Endothelial cell of umbilical vein (primary cell): ENCODE results near the gene MEF2D. TPM values are rescaled to one million over a fixed set of nuclear protein-coding genes. Genes with fewer than 3 reads are reported as not detected.

ENCODE experiments used
- BruUV-seq: library from RNA; stranded (reverse); fragments of 400-500 nt; replicated peaks from 2 replicates; lab custom pipeline; 2021; lab: Mats Ljungman, UMichigan
- CTCF ChIA-PET: fragments of 300-600, 350-600 bp; sonication (Branson Sonifier 250); formaldehyde crosslinking; loops from one replicate; lab custom pipeline; 2021; ENCODE audit warnings: antibody characterized with exemption, inconsistent platforms; lab: Charles Lee
- POLR2A ChIA-PET: fragments of 300-600, 350-600 bp; sonication (Branson Sonifier 250); formaldehyde crosslinking; loops from one replicate; lab custom pipeline; 2021; ENCODE audit warnings: antibody characterized with exemption, inconsistent platforms; lab: Charles Lee
- DNase-seq: peaks from one replicate; pipeline ENCODE4 v3.0.0-alpha.2; 2011; ENCODE audit warnings: low read depth, low spot score
- FAIRE-seq: peaks from 2 replicates; lab custom pipeline; 2011; peaks lifted over from hg19 to GRCh38; lab: Jason Lieb, UNC
- H2AFZ ChIP-seq: 2 replicates; pipeline ENCODE4 v1.6.0; 2012; ENCODE audit warnings: low read depth, low read length, control low read depth, inconsistent platforms
- H3K27ac ChIP-seq: 2 replicates; pipeline ENCODE4 v1.5.1; 2011; ENCODE audit warnings: low read depth, mild to moderate bottlenecking, control low read depth, low read length, moderate library complexity; ENCODE audit not compliant: insufficient read depth
- H3K27me3 ChIP-seq, 2 experiments: 2 replicates each; pipeline versions ENCODE4 v1.6.0 to v1.6.1; 2011; ENCODE audit warnings: low read length in 2 of 2, mixed read lengths in 1 of 2; ENCODE audit not compliant: control insufficient read depth in 2 of 2, insufficient read depth in 2 of 2
- H3K36me3 ChIP-seq, 2 experiments: 2 replicates in 1 of 2; 3 replicates in 1 of 2; pipeline ENCODE4 v1.5.1; 2011; ENCODE audit warnings: low read length in 2 of 2, mild to moderate bottlenecking in 1 of 2, moderate library complexity in 1 of 2; ENCODE audit not compliant: control insufficient read depth in 2 of 2, insufficient read depth in 2 of 2; ENCODE audit errors: extremely low read depth in 1 of 2
- H3K4me1 ChIP-seq: 3 replicates; pipeline ENCODE4 v1.5.1; 2011; ENCODE audit warnings: mild to moderate bottlenecking, low read length; ENCODE audit not compliant: control insufficient read depth, insufficient read depth; ENCODE audit errors: extremely low read depth
- H3K4me2 ChIP-seq: 2 replicates; pipeline ENCODE4 v1.6.1; 2011; ENCODE audit warnings: low read length, control low read depth, mixed read lengths; ENCODE audit not compliant: insufficient read depth
- H3K4me3 ChIP-seq, 3 experiments: fragments of 200-600 bp in 1 of 3; sonication (generic), shearing (Covaris generic) in 1 of 3; replicated peaks in 1 of 3; 2 replicates each; pipeline ENCODE4 v1.5.1; 2011 to 2016; ENCODE audit warnings: control low read depth in 3 of 3, low read length in 3 of 3, mild to moderate bottlenecking in 2 of 3, inconsistent platforms in 1 of 3, low read depth in 1 of 3, moderate library complexity in 1 of 3; ENCODE audit not compliant: insufficient read depth in 1 of 3
- H3K79me2 ChIP-seq: 2 replicates; pipeline ENCODE4 v1.6.0; 2012; ENCODE audit warnings: low read length, inconsistent platforms; ENCODE audit not compliant: control insufficient read depth, insufficient read depth
- H3K9ac ChIP-seq: replicated peaks from 2 replicates; pipeline ENCODE3; 2011; ENCODE audit warnings: low read length, control low read depth; ENCODE audit not compliant: insufficient read depth; ENCODE audit errors: extremely low read depth
- H3K9me1 ChIP-seq: replicated peaks from 3 replicates; pipeline ENCODE4 v1.6.0; 2011; ENCODE audit warnings: mild to moderate bottlenecking, low read length; ENCODE audit not compliant: control insufficient read depth, insufficient read depth; ENCODE audit errors: extremely low read depth
- H3K9me3 ChIP-seq: replicated peaks from 2 replicates; pipeline ENCODE4 v1.5.1; 2012; ENCODE audit warnings: low read length, inconsistent platforms; ENCODE audit not compliant: control insufficient read depth, insufficient read depth
- H4K20me1 ChIP-seq: replicated peaks from 2 replicates; pipeline ENCODE3; 2011; ENCODE audit warnings: mild to moderate bottlenecking, low read length; ENCODE audit not compliant: control insufficient read depth, insufficient read depth; ENCODE audit errors: extremely low read depth
- EZH2 ChIP-seq: IDR thresholded peaks from 2 replicates; pipeline ENCODE4 v1.6.1; 2012; ENCODE audit warnings: borderline replicate concordance, low read depth, mild to moderate bottlenecking, moderate library complexity, low read length, inconsistent platforms; ENCODE audit not compliant: severe bottlenecking
- FOS ChIP-seq: IDR thresholded peaks from 2 replicates; pipeline ENCODE4 v1.6.1; 2011; ENCODE audit warnings: mild to moderate bottlenecking, low read length, moderate library complexity, borderline replicate concordance; ENCODE audit not compliant: insufficient read depth
- GATA2 ChIP-seq: IDR thresholded peaks from 2 replicates; pipeline ENCODE4 v1.7.0; 2011; ENCODE audit warnings: low read depth, mild to moderate bottlenecking, moderate library complexity, mixed read lengths, low read length; ENCODE audit not compliant: insufficient read length, insufficient read depth
- MYC ChIP-seq: IDR thresholded peaks from one replicate; pipeline ENCODE4 v1.6.1; 2011; ENCODE audit warnings: mild to moderate bottlenecking, low read depth, low read length
- POLR2A ChIP-seq: IDR thresholded peaks from 2 replicates; pipeline ENCODE4 v1.6.1; 2012; ENCODE audit warnings: low read depth, mild to moderate bottlenecking, control low read depth, low read length
- POLR2AphosphoS5 ChIP-seq: IDR thresholded peaks from 2 replicates; pipeline ENCODE4 v1.6.1; 2012; ENCODE audit warnings: low read depth, mild to moderate bottlenecking, control low read depth, low read length, moderate library complexity; ENCODE audit not compliant: insufficient read depth
- dilution Hi-C: fragments of 300-500 bp; cut with MboI; formaldehyde crosslinking; loops from one replicate; pipeline ENCODE4 v1.15.0; 2019; ENCODE audit warnings: low sequenced_read_pairs; ENCODE audit not compliant: extremely low pct_ligation_motif_present
- intact Hi-C: fragments of 100-400 bp; cut with micrococcal nuclease; formaldehyde crosslinking; loops from one replicate; pipeline ENCODE4 v1.10.0; 2022
- polyA plus RNA-seq, 4 experiments: library from polyadenylated mRNA; depleted of rRNA in 3 of 4; stranded (reverse) in 3 of 4; unstranded in 1 of 4; fragments of >200 nt; gene quantifications; 2 replicates each; pipeline versions ENCODE4 v1.2.1 to v1.2.3, GENCODE V29; 2011 to 2012; ENCODE audit warnings: missing spikeins in 1 of 4
- total RNA-seq: library from RNA; stranded (reverse); gene quantifications from 2 replicates; pipeline ENCODE4 v1.2.3, GENCODE V29; 2021
- TF ChIP-seq, protein P1 (sequence below), 2 donors: IDR thresholded peaks; 1 replicate in 1 of 2; 2 replicates in 1 of 2; pipeline ENCODE4 v1.5.1; 2011; ENCODE audit warnings: low read length in 2 of 2, mild to moderate bottlenecking in 2 of 2, moderate library complexity in 2 of 2, control low read depth in 1 of 2, inconsistent platforms in 1 of 2, low read depth in 1 of 2; ENCODE audit not compliant: insufficient read depth in 1 of 2; ENCODE audit errors: extremely low read depth in 1 of 2
- TF ChIP-seq, protein P2 (sequence below): IDR thresholded peaks from 2 replicates; pipeline ENCODE4 v1.6.1; 2011; ENCODE audit not compliant: insufficient read depth, insufficient read length

The MEF2D gene
- total and polyA plus RNA-seq, 2 donors (not counting 3 experiments of a cell fraction or from before 2014, with no cell fraction given): 45.4 to 52.2 TPM

DNA sequence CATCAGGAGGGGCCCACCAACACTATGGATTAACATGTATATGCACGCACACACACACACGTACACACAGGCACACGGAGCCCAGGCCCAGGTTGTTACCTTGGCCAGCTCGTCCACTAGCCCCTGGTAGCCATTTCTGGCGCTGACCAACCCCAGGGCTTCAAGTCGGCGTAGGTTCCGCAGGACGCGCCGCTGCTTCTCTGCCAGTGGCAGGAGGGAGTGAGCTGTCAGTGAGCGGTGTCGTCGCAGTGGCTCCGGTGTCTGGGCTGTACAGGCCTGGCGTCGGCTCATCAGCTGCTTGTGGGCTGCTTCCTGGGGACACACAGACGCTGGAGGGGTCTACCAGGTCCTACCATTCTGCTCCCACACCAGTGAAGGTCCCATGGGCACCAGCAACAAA, 29.4 kb upstream of the MEF2D start:
- ChIA-PET CTCF (interaction anchor here (1.2 to 3.4 kb wide), 2 partner anchors 49 to 73 kb away, joined by 3 to 21 read pairs; no protein-coding TSS in a partner anchor), POLR2A (no interaction called here)

More for the DNA sequence above, 29.4 kb upstream of the MEF2D start:
- H3K27ac ChIP-seq: no peak overlapping the region
- no peak overlapping the region for H2AFZ ChIP-seq
- H3K9ac ChIP-seq: no peak overlapping the region
- no peaks in the 10 kb centered on the region for H3K9me3 ChIP-seq
- FAIRE-seq: no peak
- no peaks in the 10 kb centered on the region for H4K20me1 ChIP-seq
- no peaks in the 10 kb centered on the region for H3K4me1 ChIP-seq
- no peaks in the 10 kb centered on the region for H3K27me3 ChIP-seq
- no peaks in the 10 kb centered on the region for H3K79me2 ChIP-seq
- no TSS peak for BruUV-seq
- dilution Hi-C loops: no loop called here
- no peak overlapping the region for H3K4me2 ChIP-seq
- no peak for DNase-seq
- peaks cover 6 to 15% of the 10 kb centered on the region in 2 experiments for H3K36me3 ChIP-seq
- no peak overlapping the region for H3K4me3 ChIP-seq
- H3K9me1 ChIP-seq: no peaks in the 10 kb centered on the region
- intact Hi-C loops: no loop called here
- TF ChIP-seq, protein P1, sequence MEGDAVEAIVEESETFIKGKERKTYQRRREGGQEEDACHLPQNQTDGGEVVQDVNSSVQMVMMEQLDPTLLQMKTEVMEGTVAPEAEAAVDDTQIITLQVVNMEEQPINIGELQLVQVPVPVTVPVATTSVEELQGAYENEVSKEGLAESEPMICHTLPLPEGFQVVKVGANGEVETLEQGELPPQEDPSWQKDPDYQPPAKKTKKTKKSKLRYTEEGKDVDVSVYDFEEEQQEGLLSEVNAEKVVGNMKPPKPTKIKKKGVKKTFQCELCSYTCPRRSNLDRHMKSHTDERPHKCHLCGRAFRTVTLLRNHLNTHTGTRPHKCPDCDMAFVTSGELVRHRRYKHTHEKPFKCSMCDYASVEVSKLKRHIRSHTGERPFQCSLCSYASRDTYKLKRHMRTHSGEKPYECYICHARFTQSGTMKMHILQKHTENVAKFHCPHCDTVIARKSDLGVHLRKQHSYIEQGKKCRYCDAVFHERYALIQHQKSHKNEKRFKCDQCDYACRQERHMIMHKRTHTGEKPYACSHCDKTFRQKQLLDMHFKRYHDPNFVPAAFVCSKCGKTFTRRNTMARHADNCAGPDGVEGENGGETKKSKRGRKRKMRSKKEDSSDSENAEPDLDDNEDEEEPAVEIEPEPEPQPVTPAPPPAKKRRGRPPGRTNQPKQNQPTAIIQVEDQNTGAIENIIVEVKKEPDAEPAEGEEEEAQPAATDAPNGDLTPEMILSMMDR (IDR thresholded peaks at IDR 0.05; ENCODE audit: extremely low read depth in 1 of 2, insufficient read depth in 1 of 2, low read depth in 1 of 2, low read length in 2 of 2): no peak
- TF ChIP-seq, protein P2, sequence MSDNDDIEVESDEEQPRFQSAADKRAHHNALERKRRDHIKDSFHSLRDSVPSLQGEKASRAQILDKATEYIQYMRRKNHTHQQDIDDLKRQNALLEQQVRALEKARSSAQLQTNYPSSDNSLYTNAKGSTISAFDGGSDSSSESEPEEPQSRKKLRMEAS: no peak
- no peak for TF ChIP-seq MYC
- no peak for TF ChIP-seq FOS
- TF ChIP-seq POLR2A: no peak
- TF ChIP-seq EZH2: no peak
- no peak for TF ChIP-seq GATA2
- TF ChIP-seq POLR2AphosphoS5: no peak
